ELF-1 (cell line): ENCODE measurements around the gene ATP5PD.
A peak's percentile ranks its signal among the peaks of the same experiment; 100 is the strongest.

Experiments
- DNase-seq: peaks from one replicate; pipeline ENCODE4 v3.0.0-alpha.2; 2016; ENCODE audit warnings: low read depth, low spot score

ATP5PD gene

DNA sequence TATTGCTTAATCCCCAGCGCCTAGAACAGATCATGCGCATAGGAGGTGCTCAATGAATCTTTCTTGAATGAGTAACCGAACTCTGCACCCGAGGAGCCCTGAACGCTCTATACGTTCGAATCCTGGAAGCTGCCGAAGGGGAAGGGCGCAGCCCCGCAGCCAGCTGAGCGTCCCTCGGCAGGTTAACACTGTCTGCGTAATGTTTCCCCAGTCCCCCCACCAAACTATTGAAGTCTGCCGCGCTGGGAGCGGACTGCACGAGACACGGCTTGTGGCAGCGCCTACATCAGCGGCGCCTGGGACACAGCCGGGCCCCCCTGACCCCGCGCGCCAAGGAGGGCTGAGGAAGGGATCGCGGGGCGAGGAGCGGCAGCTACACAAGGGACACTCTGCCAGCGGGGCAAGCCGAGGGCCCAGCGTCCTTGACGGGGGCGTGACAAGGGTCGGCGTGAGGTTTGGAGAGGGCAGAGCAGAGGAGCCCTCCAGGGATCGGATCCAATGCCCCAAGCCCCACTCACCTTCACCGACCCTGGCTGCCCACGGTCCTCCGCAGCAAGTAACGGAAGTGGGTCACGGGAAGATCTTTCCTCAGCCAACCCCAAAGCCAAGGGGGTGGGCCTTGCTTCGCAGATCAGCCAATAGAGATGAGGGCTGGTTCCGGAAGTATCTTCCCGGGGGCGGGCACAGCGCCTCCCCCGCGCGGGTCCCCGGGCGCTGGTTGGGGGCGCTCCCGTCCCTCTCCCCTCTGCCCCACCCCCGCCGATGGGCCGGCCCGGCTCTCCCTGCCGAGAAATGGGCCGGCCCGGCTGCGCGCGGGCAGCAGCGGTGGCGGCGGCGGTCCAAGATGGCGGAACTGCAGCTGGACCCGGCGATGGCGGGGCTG, at the start of gene ATP5PD, which contains the start of gene KCTD2:
ATP5PD (minus strand) TSS at position 563 of the 883 bp plus-strand sequence. CDS start 4,319 bp downstream, outside the sequence.
KCTD2 (plus strand) TSS at position 819 of the 883 bp plus-strand sequence; CDS start at position 845, 26 bp downstream.
- peak; percentile 99 for DNase-seq

DNA sequence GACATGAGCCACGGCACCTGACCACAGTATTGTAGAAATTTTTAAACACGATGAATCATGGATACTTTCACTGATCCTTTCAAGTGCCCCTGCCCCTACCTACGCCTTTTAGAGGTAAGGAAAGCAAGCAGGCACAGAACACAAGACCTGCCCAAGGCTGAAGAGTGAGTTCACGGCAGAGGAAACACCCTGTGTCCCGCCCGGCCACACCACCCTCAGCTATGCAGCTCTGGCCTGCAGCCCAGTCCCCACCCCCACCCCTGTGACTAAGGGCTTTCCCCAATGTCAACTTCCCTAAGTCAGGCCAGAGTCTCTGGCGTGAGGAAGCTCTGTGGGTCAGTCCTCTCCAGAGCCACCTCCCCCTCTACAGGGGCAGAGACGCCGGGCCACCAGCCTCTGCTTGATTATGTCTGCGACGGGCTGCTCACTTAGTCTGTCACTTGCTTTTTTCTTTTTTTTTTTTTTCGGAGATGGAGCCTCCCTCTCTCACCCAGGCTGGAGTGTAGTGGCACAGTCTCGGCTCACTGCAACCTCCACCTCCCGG, 49.4 kb upstream of the ATP5PD start:
- DNase-seq, result peak; percentile 87

DNA sequence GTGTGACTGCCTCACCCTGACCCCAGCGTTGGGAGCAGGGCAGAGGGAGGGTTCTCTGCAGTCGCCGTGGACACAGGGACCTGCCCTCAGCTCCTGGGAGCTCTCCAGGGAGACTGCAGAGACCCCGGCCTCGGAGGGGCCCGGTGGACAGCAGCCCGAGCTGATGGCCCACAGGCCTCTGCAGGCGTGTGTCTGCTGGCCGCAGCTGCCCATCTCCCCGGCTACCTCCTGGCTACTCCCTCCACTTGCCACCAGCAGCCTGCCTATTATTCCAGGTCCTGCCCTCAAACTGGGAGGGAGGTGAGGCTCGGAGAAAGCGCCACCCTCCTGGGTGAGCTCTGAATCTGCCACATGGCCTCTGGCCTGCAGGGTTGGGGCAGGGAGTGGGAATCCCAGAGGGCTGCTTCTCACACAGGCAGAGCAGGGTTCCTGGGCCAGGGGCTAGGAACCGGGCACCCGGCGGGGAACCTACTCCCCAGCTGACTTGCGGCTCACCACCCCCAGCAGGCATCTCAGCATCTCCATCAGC, 48.2 kb upstream of the ATP5PD start:
- DNase-seq, result no peak

DNA sequence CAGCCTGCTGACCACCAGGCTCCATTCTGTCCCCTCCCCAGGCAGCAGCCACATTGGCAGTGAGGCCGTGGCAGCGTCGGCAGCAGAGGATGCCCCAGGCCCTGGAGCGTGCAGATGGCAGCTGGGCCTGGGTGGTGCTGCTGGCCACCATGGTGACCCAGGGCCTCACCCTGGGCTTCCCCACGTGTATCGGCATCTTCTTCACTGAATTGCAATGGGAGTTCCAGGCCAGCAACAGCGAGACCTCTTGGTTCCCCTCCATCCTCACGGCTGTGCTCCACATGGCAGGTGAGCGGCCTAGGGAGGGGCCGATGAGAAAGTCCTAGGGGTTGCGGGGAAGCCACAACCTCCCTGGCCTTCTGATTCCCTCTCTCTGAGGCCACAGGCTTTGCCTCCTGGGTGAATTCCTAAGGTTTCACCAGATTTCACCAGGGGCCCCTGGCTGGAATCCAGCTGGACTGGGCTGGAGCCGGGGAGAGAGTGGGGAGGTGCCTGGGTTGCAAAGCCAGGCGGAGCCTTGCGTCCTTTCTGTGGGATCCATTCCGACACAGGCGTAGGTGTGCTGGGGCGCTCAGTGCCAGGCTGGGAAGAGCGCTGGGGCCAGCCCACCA, 46.9 kb upstream of the ATP5PD start:
- DNase-seq, result peak; percentile 71

DNA sequence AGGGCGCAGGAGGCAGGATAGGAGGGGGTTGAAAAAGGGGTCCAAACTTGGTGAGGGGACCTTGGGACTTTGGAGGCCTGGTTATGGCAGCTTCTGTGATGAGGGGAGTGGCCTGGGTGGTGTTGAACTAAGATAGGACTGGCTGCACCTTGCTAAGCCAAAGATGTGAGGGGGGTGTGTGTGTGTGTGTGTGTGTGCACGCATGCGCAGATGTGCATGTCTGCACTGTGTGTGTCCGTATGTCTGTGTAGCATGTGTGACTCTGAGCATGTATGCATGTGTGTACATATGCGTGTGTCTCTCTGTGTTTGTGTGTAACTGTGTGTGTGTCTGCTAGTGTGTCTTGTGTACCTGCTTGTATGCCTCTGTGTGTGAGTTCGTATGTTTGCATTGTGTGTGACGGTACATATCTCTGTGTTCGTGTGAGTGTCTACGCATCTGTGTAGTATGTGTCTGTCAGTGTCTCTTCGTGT, 45.1 kb upstream of the ATP5PD start:
- DNase-seq, result no peak

DNA sequence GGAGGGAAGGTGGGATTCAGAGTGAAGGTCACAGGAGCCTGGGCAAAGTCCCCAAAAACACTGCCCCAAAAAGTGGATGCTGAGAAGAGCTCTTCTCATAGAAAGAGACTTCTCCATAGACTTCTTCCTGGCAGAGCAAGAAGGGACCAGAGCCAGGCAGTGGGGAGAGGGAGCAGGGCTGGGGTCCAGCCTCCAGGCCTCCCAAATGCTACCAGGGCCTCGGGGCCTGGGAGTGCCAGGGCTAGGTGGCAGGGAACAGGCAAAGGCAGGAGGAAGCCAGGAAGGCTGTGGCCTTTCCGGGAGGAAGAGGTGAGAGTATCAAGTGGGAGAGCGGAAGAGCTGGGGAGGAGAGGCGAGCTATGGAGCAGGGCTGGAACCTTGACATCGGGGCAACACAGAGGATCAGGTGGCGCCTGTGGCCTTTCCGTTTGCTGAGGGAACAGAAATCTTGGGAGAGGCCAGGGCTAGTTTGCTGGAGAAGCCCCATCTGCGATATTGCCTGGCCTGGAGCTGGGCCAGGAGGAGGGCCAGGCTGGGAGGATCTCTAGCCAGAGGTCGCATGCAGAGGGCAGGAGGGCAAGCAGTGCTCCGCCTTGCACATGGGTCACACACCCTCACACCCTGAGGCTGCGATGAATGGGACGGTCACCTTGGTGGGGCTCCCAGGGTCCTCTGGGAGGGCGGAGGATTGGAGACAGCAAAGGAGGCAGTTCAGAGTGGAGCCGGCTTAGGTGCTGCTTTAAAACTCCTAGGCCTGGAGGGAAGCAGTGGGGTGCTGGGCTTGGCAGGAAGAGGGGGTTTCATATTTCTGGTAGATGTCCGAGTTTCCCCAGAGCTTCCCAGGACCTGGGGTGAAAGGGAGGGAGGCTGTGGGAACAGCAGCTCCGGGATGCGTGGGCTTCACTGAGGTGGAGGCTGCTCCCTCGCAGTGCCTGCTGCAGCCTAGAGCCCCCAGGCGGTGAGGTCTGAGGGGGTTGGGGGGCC, 44.4 kb upstream of the ATP5PD start:
- no peak for DNase-seq

DNA sequence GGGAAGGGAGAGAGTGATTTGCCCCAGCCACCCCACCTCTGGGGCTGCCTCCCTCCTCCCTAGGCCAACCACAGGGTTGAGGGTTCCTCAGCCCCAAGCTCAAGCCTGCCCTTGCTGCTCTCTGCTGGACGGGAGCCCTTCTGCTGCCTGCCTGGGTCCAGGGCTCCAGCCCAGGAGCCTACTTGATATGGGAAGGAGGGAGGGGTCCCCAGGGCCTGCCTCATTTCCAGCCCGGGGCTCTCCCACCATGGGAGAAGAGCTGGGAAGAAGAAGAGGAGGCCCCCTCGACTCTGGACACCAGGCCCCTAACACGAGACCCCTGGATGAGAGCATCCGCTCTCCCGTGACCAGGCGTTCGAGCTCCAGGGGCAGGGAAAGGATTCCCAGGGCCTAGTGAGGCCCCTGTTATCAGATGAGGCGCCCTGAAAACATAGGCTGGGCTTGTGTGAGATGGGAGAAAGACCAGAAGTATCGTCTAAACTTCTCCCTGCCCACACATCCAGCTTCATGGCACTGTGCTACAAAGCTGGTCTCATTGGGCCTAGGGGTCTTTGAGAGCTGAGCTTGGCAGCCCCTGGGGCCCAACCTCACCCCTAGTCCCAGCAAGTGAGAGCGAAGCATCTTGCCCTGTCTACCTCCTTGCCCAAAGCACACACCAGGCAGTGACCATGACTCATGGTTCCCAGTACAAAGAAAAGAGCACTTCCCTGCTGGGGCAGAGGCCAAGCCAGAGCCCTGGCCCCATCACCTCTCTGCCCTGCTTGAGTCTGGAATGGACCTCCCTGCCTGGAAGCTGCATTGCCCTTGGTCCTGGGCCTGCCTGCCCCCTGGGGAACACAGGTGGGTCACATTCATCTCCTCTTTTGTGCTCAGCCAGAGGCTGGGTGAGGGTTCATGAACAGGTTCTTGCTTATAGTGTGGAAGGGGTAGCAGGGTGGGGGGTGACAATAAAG, 42.0 kb upstream of the ATP5PD start:
- DNase-seq, result no peak

DNA sequence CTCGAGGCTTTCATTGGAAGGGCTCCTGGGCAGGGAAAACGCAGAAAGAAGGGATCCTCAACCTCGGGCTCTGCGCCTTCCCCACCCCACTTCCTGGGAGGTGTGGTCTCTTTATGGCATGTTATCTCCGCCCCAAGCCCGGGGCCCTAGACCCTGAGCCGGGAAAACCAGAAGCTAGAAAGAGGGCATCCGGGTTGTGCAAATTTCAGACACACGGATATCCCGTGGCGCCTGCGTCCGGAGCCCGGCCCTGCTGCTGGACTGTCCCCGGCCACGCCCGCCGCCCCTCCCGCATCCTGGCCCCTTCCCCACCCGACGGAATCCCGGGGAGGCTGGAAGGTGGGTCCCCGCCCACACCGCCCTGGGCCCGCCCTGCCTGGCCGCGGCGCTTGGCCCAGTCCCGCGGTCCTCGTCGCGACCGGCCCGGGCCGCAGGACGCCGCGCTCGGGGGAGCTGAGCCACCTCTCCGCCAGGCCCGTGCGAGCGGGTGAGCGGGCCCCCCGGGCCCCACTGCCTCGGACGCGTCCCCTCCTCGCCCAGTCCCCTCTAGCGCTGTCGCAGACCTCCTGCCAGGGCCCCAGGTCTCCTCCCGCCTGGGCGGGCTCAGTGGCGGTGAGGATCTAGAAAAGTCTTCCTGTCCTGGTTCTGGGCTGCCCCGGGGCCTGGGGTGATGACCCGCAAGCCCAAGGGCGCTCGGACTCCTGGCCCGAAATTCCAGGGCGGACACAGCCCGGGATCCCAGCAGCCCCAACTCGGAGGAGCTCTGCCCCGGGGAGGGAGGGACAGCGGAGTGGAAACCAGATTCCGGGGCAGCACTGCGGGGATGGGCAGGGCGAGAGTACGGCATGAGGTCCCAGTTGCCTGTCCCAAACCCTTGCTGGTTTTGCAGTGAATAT, 41.0 kb upstream of the ATP5PD start, which contains the start of gene SLC16A5:
SLC16A5 (plus strand) TSS at position 397 of the 896 bp plus-strand sequence. CDS start 5,683 bp downstream, outside the sequence.
- peak; percentile 95 for DNase-seq

DNA sequence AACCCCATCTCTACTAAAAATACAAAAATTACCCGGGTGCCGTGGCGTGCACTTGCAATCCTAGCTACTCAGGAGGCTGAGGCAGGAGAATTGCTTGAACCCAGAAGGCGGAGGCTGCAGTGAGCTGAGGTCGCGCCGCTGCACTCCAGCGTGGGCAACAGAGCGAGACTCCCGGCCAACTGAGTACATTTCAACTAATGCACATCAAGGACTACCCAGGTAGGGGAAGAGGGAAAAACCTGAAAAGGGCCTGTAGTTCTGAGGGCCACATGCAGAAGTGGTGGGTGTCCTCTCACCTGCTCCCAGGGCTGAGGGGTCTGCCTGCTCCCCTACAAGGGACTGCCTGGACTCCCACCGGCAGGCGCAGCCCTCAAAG, 40.4 kb upstream of the ATP5PD start:
- DNase-seq, result no peak

DNA sequence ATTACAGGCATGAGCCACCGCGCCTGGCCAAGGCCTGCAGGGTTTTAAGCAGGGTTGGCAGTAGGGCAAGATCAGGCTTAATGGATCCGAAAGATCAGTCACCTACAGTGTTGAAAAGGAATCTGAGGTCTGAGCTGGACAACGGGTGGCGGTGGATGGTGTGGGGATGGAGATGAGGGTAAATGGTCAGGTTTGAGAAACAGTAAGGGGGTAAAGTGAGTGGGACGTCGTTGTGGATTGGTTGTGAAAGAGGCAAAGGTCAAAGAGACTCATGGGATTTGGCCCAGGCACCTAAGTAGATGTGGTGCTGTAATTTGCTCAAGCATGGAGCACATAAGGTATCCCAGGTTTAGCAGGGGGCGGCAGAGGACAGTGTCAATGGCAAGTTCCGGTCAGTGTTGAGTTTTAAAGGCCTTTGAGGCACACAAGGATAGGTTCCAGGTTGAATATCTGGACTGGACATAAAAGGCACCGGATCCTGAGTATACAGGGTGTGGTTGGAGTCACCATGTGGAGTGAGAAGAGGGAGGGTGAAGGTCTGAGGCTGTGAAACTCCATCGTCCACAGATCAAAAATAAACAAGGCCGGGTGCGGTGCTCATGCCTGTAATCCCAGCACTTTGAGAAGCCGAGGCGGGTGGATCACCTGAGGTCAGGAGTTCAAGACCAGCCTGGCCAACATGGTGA, 39.9 kb upstream of the ATP5PD start:
- DNase-seq, result no peak

DNA sequence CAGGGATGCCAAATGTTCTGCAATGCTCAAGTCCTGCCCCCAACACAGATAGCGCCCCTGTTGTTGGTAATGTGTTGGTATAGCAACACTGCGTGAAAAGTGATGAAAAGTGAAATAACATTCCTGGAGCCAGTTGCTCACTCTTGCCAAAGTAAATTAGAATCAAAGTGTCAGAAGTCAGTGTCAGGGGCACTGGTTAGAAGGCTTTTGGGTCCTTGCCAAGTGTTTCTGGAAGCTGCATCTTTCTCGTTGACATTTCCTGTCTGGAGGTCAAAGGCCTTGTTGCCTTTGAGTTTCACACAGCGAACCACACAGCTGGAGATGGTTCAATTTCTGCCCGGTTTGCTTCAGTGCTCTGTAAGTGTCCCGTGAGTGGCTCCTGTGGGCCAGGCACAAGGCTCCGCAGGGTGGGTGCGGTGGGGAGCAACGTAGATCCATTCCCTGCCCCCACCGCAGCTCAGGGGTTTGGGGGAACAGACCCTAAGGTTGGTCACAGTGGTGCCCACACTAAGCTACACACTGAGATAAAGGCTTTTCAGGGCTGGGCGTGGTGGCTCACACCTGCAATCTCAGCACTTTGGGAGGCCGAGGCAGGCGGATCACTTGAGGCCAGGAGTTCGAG, 37.4 kb upstream of the ATP5PD start:
- DNase-seq, result no peak

DNA sequence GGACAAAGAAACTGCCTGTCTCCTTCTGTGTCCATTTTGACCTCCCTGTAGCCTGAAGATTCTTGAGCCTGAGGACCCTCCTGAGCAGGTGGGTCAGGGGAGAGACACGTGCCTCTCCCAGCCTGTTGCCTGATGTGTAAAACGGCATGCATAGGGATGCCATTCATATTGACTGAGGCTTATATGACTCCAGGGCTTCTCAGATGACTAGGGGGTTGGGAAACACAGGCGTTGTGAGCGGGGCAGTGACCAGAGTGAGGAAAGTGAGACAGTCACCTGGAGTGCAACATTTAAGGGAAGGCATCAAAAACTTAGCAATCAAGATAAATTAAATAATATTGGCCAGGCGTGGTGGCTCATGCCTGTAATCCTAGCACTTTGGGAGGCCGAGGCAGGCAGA, 35.9 kb upstream of the ATP5PD start:
- no peak for DNase-seq

DNA sequence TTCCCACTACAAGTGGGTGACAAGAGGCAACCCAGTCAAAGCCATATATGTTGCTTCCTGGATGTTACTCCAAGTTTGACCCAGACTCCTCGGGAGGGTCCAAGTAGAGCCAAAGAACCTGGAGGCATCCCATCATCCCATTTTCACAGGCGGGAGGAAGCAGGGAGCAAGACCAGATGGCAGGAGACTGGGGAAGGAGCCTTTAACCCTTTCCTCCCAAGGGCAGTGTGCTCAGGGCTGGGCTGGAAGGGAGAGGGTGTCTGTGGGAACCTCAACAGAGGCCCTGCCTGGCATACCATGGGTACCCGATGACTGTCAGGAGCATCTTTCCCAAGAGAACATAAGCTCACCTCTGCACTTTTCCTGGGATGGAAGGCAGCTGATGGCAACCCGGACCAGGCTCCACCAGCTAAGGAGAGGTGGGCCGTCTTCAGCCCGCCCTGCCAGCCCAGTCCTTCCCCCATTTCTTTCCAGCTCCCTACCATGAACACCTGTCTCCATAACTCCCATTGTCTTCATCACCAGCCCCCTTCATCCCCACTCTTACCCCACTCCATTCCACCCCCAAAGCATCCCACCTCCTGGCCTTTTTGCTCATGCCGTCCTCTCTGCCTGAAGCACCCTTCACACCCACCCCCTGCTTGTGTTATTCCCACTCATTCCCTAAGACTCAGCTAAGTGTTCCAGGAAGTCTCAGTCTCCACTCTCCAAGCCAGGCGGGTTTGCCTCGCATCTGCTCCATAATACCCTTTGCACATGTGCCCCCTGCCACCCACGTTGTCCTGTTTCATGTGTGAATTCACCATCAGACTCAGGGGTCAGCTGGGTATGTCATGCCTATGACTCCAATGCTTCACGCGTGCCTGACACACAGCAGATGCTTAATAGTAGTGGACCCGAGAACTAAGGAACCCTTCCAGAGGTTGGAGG, 35.1 kb upstream of the ATP5PD start:
- DNase-seq, result no peak

DNA sequence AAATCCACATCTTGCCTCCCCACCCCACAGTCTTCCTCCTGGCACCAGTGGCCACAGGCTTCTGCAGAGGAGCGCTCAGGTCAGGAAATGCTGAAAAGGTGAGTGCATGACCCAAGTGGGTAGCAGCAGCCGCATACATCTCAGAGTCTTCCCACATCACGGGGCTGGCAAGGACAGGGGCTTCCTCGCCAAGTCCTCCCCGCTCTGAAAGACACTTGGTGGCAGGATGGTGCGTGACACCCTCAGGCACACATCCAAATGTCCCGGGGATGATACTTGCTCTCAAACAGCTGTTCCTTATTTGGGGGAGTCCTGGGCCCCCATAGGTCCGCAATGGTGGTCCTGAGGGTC, 32.2 kb upstream of the ATP5PD start:
- no peak for DNase-seq

DNA sequence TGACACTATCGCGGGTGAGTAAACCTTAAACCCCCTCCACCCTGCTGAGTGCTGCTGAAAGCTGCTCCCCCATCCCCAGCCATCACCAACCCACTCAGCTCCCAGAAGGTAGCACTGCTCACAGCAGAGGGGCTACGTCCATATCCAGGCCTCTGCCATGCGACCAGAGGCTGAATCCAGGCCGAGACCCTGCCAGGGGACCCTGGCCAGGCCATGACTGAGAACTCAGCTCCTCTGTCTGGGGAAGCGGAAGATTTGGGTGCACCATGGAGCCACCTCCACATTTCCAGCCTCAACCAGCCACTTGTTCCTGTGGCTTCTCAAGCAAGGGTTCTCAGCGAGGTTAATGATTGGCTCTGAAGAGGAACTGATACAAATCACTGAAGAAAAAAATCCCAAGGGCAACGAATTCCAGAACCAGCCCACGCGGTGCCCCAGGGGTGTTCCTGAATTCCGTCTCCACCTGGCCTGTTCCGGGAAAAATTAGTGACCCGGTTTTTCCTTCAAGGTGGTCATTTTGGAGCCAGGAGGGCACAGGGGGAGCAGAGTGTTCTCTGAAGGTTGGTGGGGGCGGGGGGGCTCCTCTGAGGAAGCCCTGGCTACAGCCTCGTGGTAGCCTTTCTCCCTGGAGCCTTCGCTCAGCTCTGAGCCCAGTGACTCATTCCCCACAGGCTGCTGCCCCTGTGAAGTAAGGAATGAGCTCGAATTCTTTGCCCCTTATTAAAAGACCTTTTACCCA, 31.7 kb upstream of the ATP5PD start:
- DNase-seq, result peak; percentile 69
